Measurements from ENCODE around the gene ANKRD24. TPM values are rescaled to one million over a fixed set of nuclear protein-coding genes. Genes with fewer than 3 reads are reported as not detected.
A peak's percentile ranks its signal among the peaks of the same experiment; 100 is the strongest.

ANKRD24 gene
- total RNA-seq (0.18 and 0.27 TPM in 2 replicates), polyA plus RNA-seq (0.07 and 0.08 TPM in 2 replicates), polyA minus RNA-seq (0.10 TPM in 1 of 2 replicates, not detected in the other), Bru-seq, nascent RNA (percentile 11 among the genes with signal in this experiment), BruChase-seq, experiment 1, labeled RNA remaining after a 6-hour chase (percentile 25 among the genes with signal in this experiment), BruChase-seq, experiment 2, labeled RNA remaining after a 2-hour chase (percentile 15 among the genes with signal in this experiment)
- polyA plus RNA-seq (2011; cell fraction: cytosol; rRNA removed): 0.06 and 0.12 TPM in 2 replicates
- polyA plus RNA-seq (2011; cell fraction: nucleus; rRNA removed): 0.64 and 0.91 TPM in 2 replicates
- 0.12 and 0.53 TPM in 2 replicates for polyA plus RNA-seq (2012)
- not detected for polyA minus RNA-seq (2011; cell fraction: cytosol; rRNA and poly(A)+ RNA removed)
- not detected in 2 replicates for polyA minus RNA-seq (2011; cell fraction: nucleus; rRNA and poly(A)+ RNA removed)
- long read RNA-seq, partial matches to known transcripts: 0 of 3 reads
- long read RNA-seq, other reads (novel, unspliced or antisense): 3 of 3 reads

DNA sequence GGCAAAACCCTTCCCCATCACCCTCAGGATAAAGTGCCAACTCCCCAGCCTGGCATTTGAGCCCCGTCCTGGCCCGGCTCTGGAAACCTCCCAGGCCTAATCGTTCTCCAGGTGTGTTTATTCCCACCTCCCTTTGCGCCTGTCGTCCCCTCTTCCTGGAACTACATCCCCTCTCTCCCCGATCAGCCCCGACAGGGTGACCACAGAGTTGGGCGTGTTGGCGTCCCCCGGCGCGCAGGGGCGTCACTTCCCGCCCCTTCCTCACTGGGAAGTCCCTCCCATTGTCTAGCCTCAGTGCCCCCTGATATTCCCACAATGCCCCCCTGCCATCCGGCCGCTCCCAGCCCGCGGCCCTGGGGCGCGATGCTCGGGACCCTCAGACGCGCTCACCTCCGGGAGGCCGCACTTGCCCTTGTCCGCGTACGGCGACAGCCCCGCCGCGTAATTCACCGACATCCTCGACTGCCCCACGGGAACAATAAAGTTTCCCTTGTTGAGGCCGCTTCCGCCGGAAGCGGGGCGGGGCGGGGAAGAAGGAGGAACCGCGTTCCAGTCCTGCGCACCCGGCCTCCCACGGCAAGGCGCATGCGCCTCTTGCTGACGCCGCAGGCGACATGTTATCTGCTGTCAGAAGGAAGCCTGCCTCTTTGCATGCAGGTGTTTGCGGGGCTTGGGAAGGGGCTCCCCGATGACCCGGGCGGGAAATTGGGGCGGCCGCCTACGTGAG, at the start of gene ANKRD24, which contains the start of gene SIRT6:
TSS of gene ANKRD24 (plus strand) at position 606 of the 727 bp plus-strand sequence. CDS start 3,737 bp downstream, outside the sequence.
TSS of gene SIRT6 (minus strand) at position 480 of the 727 bp plus-strand sequence. CDS start at position 456, 24 bp downstream.
- Histone ChIP-seq H4K20me1 (replicated peaks; ENCODE audit: control insufficient read depth, extremely low read depth, insufficient read depth, low read length) (no peaks in the 10 kb centered on the region), H3K4me2 (ENCODE audit: insufficient read depth, low read length) (peak within 1 kb of the TSS; percentile 88), H3K36me3 (ENCODE audit: control insufficient read depth in 2 of 2, extremely low read depth in 1 of 2, insufficient read depth in 2 of 2, low read length in 2 of 2) (peaks cover 0 to 5% of the 10 kb centered on the region in 2 experiments), H3K9ac (replicated peaks; ENCODE audit: extremely low read depth, insufficient read depth, low read length) (peak within 1 kb of the TSS; percentile 87), H3K9me3 (replicated peaks; ENCODE audit: control insufficient read depth, insufficient read depth, low read length) (no peaks in the 10 kb centered on the region), H3K4me3 (replicated peaks in 1 of 3; ENCODE audit: insufficient read depth in 1 of 3, low read depth in 1 of 3, low read length in 3 of 3) (peak within 1 kb of the TSS; percentile 87 to 90 (median 89)), H3K27me3 (ENCODE audit: control insufficient read depth in 2 of 2, insufficient read depth in 2 of 2, low read length in 2 of 2) (no peaks in the 10 kb centered on the region), H3K4me1 (ENCODE audit: control insufficient read depth, extremely low read depth, insufficient read depth, low read length) (peaks cover 3% of the 10 kb centered on the region), H2AFZ (ENCODE audit: low read depth, low read length) (peak within 1 kb of the TSS; percentile 94), H3K79me2 (ENCODE audit: control insufficient read depth, insufficient read depth, low read length) (peaks cover 2% of the 10 kb centered on the region), H3K27ac (ENCODE audit: insufficient read depth, low read depth, low read length) (peak within 1 kb of the TSS; percentile 78), H3K9me1 (replicated peaks; ENCODE audit: control insufficient read depth, extremely low read depth, insufficient read depth, low read length) (no peaks in the 10 kb centered on the region)
- FAIRE-seq (peak; percentile 98), DNase-seq (ENCODE audit: low read depth, low spot score) (peak; percentile 94)
- dilution Hi-C loops (cut with MboI; ENCODE audit: extremely low pct_ligation_motif_present, low sequenced_read_pairs): no loop called here
- TSS peak; percentile 56 for BruUV-seq (replicated peaks)
- intact Hi-C loops (cut with micrococcal nuclease): no loop called here
- no peak for TF ChIP-seq MAX (IDR thresholded peaks at IDR 0.05; ENCODE audit: insufficient read depth, insufficient read length)
- no peak for TF ChIP-seq FOS (IDR thresholded peaks at IDR 0.05; ENCODE audit: borderline replicate concordance, insufficient read depth, low read length)
- TF ChIP-seq EZH2 (IDR thresholded peaks at IDR 0.05; ENCODE audit: borderline replicate concordance, low read depth, low read length, severe bottlenecking): no peak
- no peak for TF ChIP-seq MYC (IDR thresholded peaks at IDR 0.05; ENCODE audit: low read depth, low read length)
- TF ChIP-seq POLR2A (IDR thresholded peaks at IDR 0.05; ENCODE audit: low read depth, low read length): peak; percentile 74
- no peak for TF ChIP-seq GATA2 (IDR thresholded peaks at IDR 0.05; ENCODE audit: insufficient read depth, insufficient read length, low read depth, low read length)
- TF ChIP-seq POLR2AphosphoS5 (IDR thresholded peaks at IDR 0.05; ENCODE audit: insufficient read depth, low read depth, low read length): peak; percentile 56
- TF ChIP-seq JUN (IDR thresholded peaks at IDR 0.05; ENCODE audit: borderline replicate concordance, insufficient read depth, insufficient read length, low read depth): no peak
- no peak for TF ChIP-seq CTCF (IDR thresholded peaks at IDR 0.05; ENCODE audit: extremely low read depth in 1 of 2, insufficient read depth in 1 of 2, low read depth in 1 of 2, low read length in 2 of 2)
- POLR2A ChIA-PET: no interaction called here
- CTCF ChIA-PET: no interaction called here
